DND-41 (cell line): Measurements from ENCODE around the gene DNTT.
A peak's percentile ranks its signal among the peaks of the same experiment; 100 is the strongest.

Source experiments
- ATAC-seq: fragments of 200-7000 bp; cut with Tn5 transposase; 3 replicates; pipeline ENCODE4 v1.9.1; 2021; ENCODE audit warnings: low read depth; ENCODE audit not compliant: insufficient read depth
- DNase-seq: peaks from one replicate; pipeline ENCODE4 v3.0.0-alpha.2; 2020
- H2AFZ ChIP-seq: 2 replicates; pipeline ENCODE4 v1.6.0; 2012; ENCODE audit warnings: low read depth, low read length
- H3K27ac ChIP-seq: 2 replicates; pipeline ENCODE4 v1.5.1; 2012; ENCODE audit warnings: low read length, inconsistent platforms
- H3K27me3 ChIP-seq: fragments of 200-600 bp; sonication (generic); 2 replicates; pipeline ENCODE4 v1.6.0; 2012; ENCODE audit warnings: low read length, mild to moderate bottlenecking, inconsistent platforms; ENCODE audit not compliant: insufficient read depth, poor library complexity
- H3K36me3 ChIP-seq: 2 replicates; pipeline ENCODE4 v1.5.1; 2012; ENCODE audit warnings: low read length, inconsistent platforms; ENCODE audit not compliant: insufficient read depth
- H3K4me1 ChIP-seq: 2 replicates; pipeline ENCODE4 v1.5.1; 2012; ENCODE audit warnings: mild to moderate bottlenecking, low read length; ENCODE audit not compliant: insufficient read depth
- H3K4me2 ChIP-seq: 2 replicates; pipeline ENCODE4 v1.6.0; 2012; ENCODE audit warnings: mild to moderate bottlenecking, moderate library complexity, low read length, inconsistent platforms; ENCODE audit not compliant: insufficient read depth
- H3K4me3 ChIP-seq, 2 experiments: fragments of 200-600 bp in 1 of 2; shearing (Covaris generic) in 1 of 2; 2 replicates each; pipeline ENCODE4 v1.5.1; 2012 to 2016; ENCODE audit warnings: inconsistent platforms in 2 of 2, low read length in 2 of 2, mild to moderate bottlenecking in 2 of 2, low read depth in 1 of 2, moderate library complexity in 1 of 2
- H3K79me2 ChIP-seq: 2 replicates; pipeline ENCODE4 v1.6.0; 2012; ENCODE audit warnings: low read length, inconsistent platforms; ENCODE audit not compliant: insufficient read depth
- H3K9ac ChIP-seq: 2 replicates; pipeline ENCODE4 v1.6.0; 2012; ENCODE audit warnings: low read depth, mild to moderate bottlenecking, inconsistent platforms, low read length, moderate library complexity
- H3K9me3 ChIP-seq: 2 replicates; pipeline ENCODE4 v1.5.1; 2012; ENCODE audit warnings: low read length, moderate library complexity, mild to moderate bottlenecking, inconsistent platforms; ENCODE audit not compliant: insufficient read depth, severe bottlenecking
- H4K20me1 ChIP-seq: 2 replicates; pipeline ENCODE4 v1.6.0; 2012; ENCODE audit warnings: low read length; ENCODE audit not compliant: insufficient read depth
- CTCF ChIP-seq: IDR thresholded peaks from 2 replicates; pipeline ENCODE4 v1.5.1; 2012; ENCODE audit warnings: borderline replicate concordance, low read length, moderate library complexity, mild to moderate bottlenecking; ENCODE audit not compliant: poor library complexity, severe bottlenecking; ENCODE audit errors: extremely low read depth
- EZH2 ChIP-seq: IDR thresholded peaks from 3 replicates; pipeline ENCODE4 v1.6.1; 2012; ENCODE audit warnings: borderline replicate concordance, low read depth, mild to moderate bottlenecking, moderate library complexity, low read length, inconsistent platforms; ENCODE audit not compliant: severe bottlenecking

The DNTT gene

GRCh38 chr10:96339383-96339782 is 35.1 kb downstream of the DNTT start:
- Histone ChIP-seq H3K4me1 (peaks cover 9% of the 10 kb centered on the region; the same call in 1 of the 2 replicates), H3K9ac (no peak overlapping the region), H4K20me1 (no peaks in the 10 kb centered on the region), H3K27me3 (no peaks in the 10 kb centered on the region), H2AFZ (no peak overlapping the region), H3K9me3 (no peaks in the 10 kb centered on the region), H3K27ac (0 out of 2 replicates have a peak overlapping the region, but pooled peaks have one; percentile 22), H3K79me2 (no peaks in the 10 kb centered on the region), H3K4me2 (no peak overlapping the region), H3K36me3 (peaks cover 85% of the 10 kb centered on the region), H3K4me3 (no peak overlapping the region)
- no peak for DNase-seq
- TF ChIP-seq EZH2 = no peak
- TF ChIP-seq CTCF = no peak
- no peak for ATAC-seq

GRCh38 chr10:96339956-96340904 is 36.0 kb downstream of the DNTT start:
- no peak overlapping the region for H3K4me3 ChIP-seq
- H3K4me1 ChIP-seq = 0 out of 2 replicates have a peak, but pooled peaks cover 8% of the 10 kb centered on the region
- peaks cover 4% of the 10 kb centered on the region for H3K9me3 ChIP-seq
- no peak overlapping the region for H2AFZ ChIP-seq
- H3K36me3 ChIP-seq = peaks cover 83% of the 10 kb centered on the region
- H3K27me3 ChIP-seq = no peaks in the 10 kb centered on the region
- H4K20me1 ChIP-seq = no peaks in the 10 kb centered on the region
- H3K27ac ChIP-seq = no peak overlapping the region
- H3K4me2 ChIP-seq = no peak overlapping the region
- ATAC-seq (peak; percentile 99), DNase-seq (peak; percentile 79)
- H3K79me2 ChIP-seq = no peaks in the 10 kb centered on the region
- TF ChIP-seq CTCF (peak; percentile 89), EZH2 (no peak)
- H3K9ac ChIP-seq = no peak overlapping the region

- Histone ChIP-seq H3K27me3 (no peaks in the 10 kb centered on the region), H3K79me2 (no peaks in the 10 kb centered on the region), H3K9me3 (peaks cover 17% of the 10 kb centered on the region), H3K4me3 (no peak overlapping the region), H4K20me1 (no peaks in the 10 kb centered on the region), H3K4me1 (0 out of 2 replicates have a peak, but pooled peaks cover 8% of the 10 kb centered on the region), H3K9ac (no peak overlapping the region), H2AFZ (no peak overlapping the region), H3K36me3 (peaks cover 82% of the 10 kb centered on the region), H3K27ac (peak overlapping the region; percentile 2; the same call in 1 of the 2 replicates), H3K4me2 (no peak overlapping the region)
- TF ChIP-seq EZH2 = no peak
- TF ChIP-seq CTCF = no peak
- DNase-seq (no peak), ATAC-seq (no peak)
These were observed 37.3 kb downstream of the DNTT start for GRCh38 chr10:96341219-96342182.
